Adrenal gland (tissue), 5 donors: ENCODE data around the gene SNAPC4.

ENCODE experiments used
- CTCF ChIP-seq, 6 experiments: fragments of 450-650 bp in 4 of 6; fragments of 200-600 bp in 2 of 6; sonication (generic) in 1 of 6; IDR thresholded peaks; 1 replicate in 5 of 6; 2 replicates in 1 of 6; pipeline versions ENCODE4 v1.5.1 to v1.8.0; 2016 to 2021; ENCODE audit warnings: antibody characterized with exemption in 6 of 6, mild to moderate bottlenecking in 2 of 6, moderate library complexity in 1 of 6
- POLR2A ChIP-seq, 2 donors: fragments of 450-650 bp; IDR thresholded peaks; one replicate each; pipeline ENCODE4 v1.6.1; 2017; ENCODE audit warnings: antibody characterized with exemption in 2 of 2, mild to moderate bottlenecking in 2 of 2, moderate library complexity in 1 of 2
- donor health status: DM: no; HTN: no; CAD: no.

- TF ChIP-seq CTCF (IDR thresholded peaks at IDR 0.05) (no peak), POLR2A (IDR thresholded peaks at IDR 0.05) (no peak)
Measured at GRCh38 chr9:136383436-136383835, 16.5 kb downstream of the SNAPC4 start.
